HCT116 (cell line): ENCODE results near the gene IFT52. TPM values are rescaled to one million over a fixed set of nuclear protein-coding genes. Genes with fewer than 3 reads are reported as not detected.

Experiments
- ATAC-seq: fragments of 200-7000 bp; cut with Tn5 transposase; 2 replicates; pipeline ENCODE4 v1.9.1; 2020; ENCODE audit warnings: mild to moderate bottlenecking, moderate library complexity
- BruUV-seq: library from RNA; stranded (reverse); fragments of 400-500 nt; replicated peaks from 2 replicates; lab custom pipeline; 2021; lab: Mats Ljungman, UMichigan
- CTCF ChIA-PET: fragments of 300-600 bp; sonication (Branson Sonifier 250); formaldehyde crosslinking; loops from one replicate; lab custom pipeline; 2021; ENCODE audit warnings: antibody characterized with exemption; lab: Charles Lee
- POLR2A ChIA-PET: fragments of 300-600, 350-600 bp; sonication (Branson Sonifier 250); formaldehyde crosslinking; loops from one replicate; lab custom pipeline; 2021; ENCODE audit warnings: antibody characterized with exemption; lab: Charles Lee
- RAD21 ChIA-PET, 2 experiments: fragments of 300-600 bp; sonication (Branson Sonifier 250); formaldehyde crosslinking; loops; one replicate each; lab custom pipeline; 2023; ENCODE audit warnings: low total read pairs in 2 of 2; ENCODE audit not compliant: uncharacterized antibody in 2 of 2, unreplicated experiment in 2 of 2, low non-redundant PET in 1 of 2; lab: Charles Lee
- DNase-seq: peaks from one replicate; pipeline ENCODE4 v3.0.0-alpha.2; 2010; ENCODE audit warnings: low read depth, low spot score
- H2AFZ ChIP-seq: fragments of 200-600 bp; shearing (Covaris generic), sonication (generic); 2 replicates; pipeline ENCODE4 v1.6.1; 2017; ENCODE audit warnings: low read depth, mixed run types, mixed read lengths, antibody characterized with exemption, low read length; ENCODE audit not compliant: poor library complexity, severe bottlenecking
- H3K27ac ChIP-seq: 2 replicates; pipeline ENCODE4 v1.5.1; 2012; ENCODE audit warnings: low read depth, low read length
- H3K27me3 ChIP-seq: fragments of 200-600 bp; sonication (generic); 2 replicates; pipeline ENCODE4 v1.6.1; 2016; ENCODE audit warnings: mixed run types, low read length, mixed read lengths; ENCODE audit not compliant: insufficient read depth
- H3K36me3 ChIP-seq, 2 experiments: fragments of 200-500 bp in 1 of 2; fragments of 200-600 bp in 1 of 2; sonication (Bioruptor generic) in 1 of 2; sonication (generic) in 1 of 2; 2 replicates each; pipeline versions ENCODE4 v1.5.1 to v1.6.1; 2014 to 2016; ENCODE audit warnings: low read length in 2 of 2, inconsistent platforms in 1 of 2, mixed read lengths in 1 of 2, mixed run types in 1 of 2; ENCODE audit not compliant: insufficient read depth in 2 of 2, control insufficient read depth in 1 of 2
- H3K4me1 ChIP-seq, 2 experiments: fragments of 200-600 bp in 1 of 2; sonication (generic) in 1 of 2; 2 replicates each; pipeline versions ENCODE4 v1.5.1 to v1.6.1; 2012 to 2017; ENCODE audit warnings: low read length in 2 of 2, inconsistent platforms in 1 of 2, mild to moderate bottlenecking in 1 of 2, mixed read lengths in 1 of 2, mixed run types in 1 of 2, moderate library complexity in 1 of 2; ENCODE audit not compliant: insufficient read depth in 2 of 2, control insufficient read depth in 1 of 2
- H3K4me2 ChIP-seq: fragments of 200-600 bp; sonication (generic); 2 replicates; pipeline ENCODE4 v1.6.1; 2017; ENCODE audit warnings: mixed run types, low read length, mixed read lengths
- H3K4me3 ChIP-seq, 2 experiments: fragments of 200-600 bp in 1 of 2; sonication (generic) in 1 of 2; replicated peaks in 1 of 2; 2 replicates each; pipeline ENCODE4 v1.5.1; 2011 to 2016; ENCODE audit warnings: low read length in 2 of 2, control low read depth in 1 of 2, low read depth in 1 of 2, mild to moderate bottlenecking in 1 of 2, mixed read lengths in 1 of 2, mixed run types in 1 of 2
- H3K79me2 ChIP-seq: fragments of 200-600 bp; sonication (generic); 2 replicates; pipeline ENCODE4 v1.6.1; 2017; ENCODE audit warnings: mild to moderate bottlenecking, mixed run types, low read length, moderate library complexity, mixed read lengths; ENCODE audit not compliant: insufficient read depth
- H3K9ac ChIP-seq: fragments of 200-600 bp; sonication (generic); 2 replicates; pipeline ENCODE4 v1.6.1; 2016; ENCODE audit warnings: low read length, mixed read lengths
- H3K9me2 ChIP-seq: fragments of 200-600 bp; sonication (generic), shearing (Covaris generic); 2 replicates; pipeline ENCODE4 v1.6.1; 2017; ENCODE audit warnings: mixed run types, mild to moderate bottlenecking, moderate library complexity; ENCODE audit not compliant: insufficient read depth
- H3K9me3 ChIP-seq, 2 experiments: fragments of 200-500 bp in 1 of 2; fragments of 200-600 bp in 1 of 2; sonication (Bioruptor generic) in 1 of 2; sonication (generic) in 1 of 2; 2 replicates each; pipeline ENCODE4 v1.6.1; 2014 to 2017; ENCODE audit warnings: low read length in 2 of 2, mixed read lengths in 2 of 2, inconsistent platforms in 1 of 2, low read depth in 1 of 2, mild to moderate bottlenecking in 1 of 2, mixed run types in 1 of 2, moderate library complexity in 1 of 2; ENCODE audit not compliant: control insufficient read depth in 1 of 2, insufficient read depth in 1 of 2
- H4K20me1 ChIP-seq: fragments of 200-600 bp; sonication (generic), shearing (Covaris generic); 2 replicates; pipeline ENCODE4 v1.6.1; 2017; ENCODE audit warnings: mixed run types, mild to moderate bottlenecking, moderate library complexity; ENCODE audit not compliant: insufficient read depth
- FOSL1 ChIP-seq: IDR thresholded peaks from 2 replicates; pipeline ENCODE4 v1.6.1; 2012; ENCODE audit warnings: low read depth
- MAX ChIP-seq: IDR thresholded peaks from 2 replicates; pipeline ENCODE4 v1.6.1; 2012
- POLR2AphosphoS5 ChIP-seq: IDR thresholded peaks from 2 replicates; pipeline ENCODE4 v1.6.1; 2011; ENCODE audit warnings: mild to moderate bottlenecking, low read depth, low read length, moderate library complexity
- SIN3A ChIP-seq: IDR thresholded peaks from 2 replicates; pipeline ENCODE4 v1.6.1; 2012; ENCODE audit warnings: low read depth
- ZFX ChIP-seq: fragments of 450-650 bp; IDR thresholded peaks from 2 replicates; pipeline ENCODE4 v1.6.1; 2017
- ZNF274 ChIP-seq: fragments of 200-500 bp; sonication (Bioruptor generic); IDR thresholded peaks from 2 replicates; pipeline ENCODE4 v1.6.1; 2014; ENCODE audit warnings: mild to moderate bottlenecking, low read depth, low read length, inconsistent platforms
- intact Hi-C: fragments of 100-400 bp; cut with micrococcal nuclease; formaldehyde crosslinking; loops from 2 replicates; pipeline ENCODE4 v1.10.0; 2022
- total RNA-seq: library from RNA; stranded (reverse); gene quantifications from one replicate; pipeline ENCODE4 v1.2.1, GENCODE V29; 2021; ENCODE audit not compliant: unreplicated experiment

IFT52 gene
- total RNA-seq, 1 experiment from 2014 or later: 29.0 TPM

GRCh38 chr20:43665466-43666176, 74.9 kb downstream of the IFT52 start:
- CTCF ChIA-PET: no interaction called here
- H3K9me3 ChIP-seq: no peaks in the 10 kb centered on the region
- no peak for DNase-seq
- intact Hi-C loops: no loop called here
- no peaks in the 10 kb centered on the region for H3K9me2 ChIP-seq
- H3K4me2 ChIP-seq: no peak overlapping the region
- no peak overlapping the region for H2AFZ ChIP-seq
- H3K27me3 ChIP-seq: no peaks in the 10 kb centered on the region
- H3K4me3 ChIP-seq: no peak overlapping the region
- H3K79me2 ChIP-seq: peaks cover 35% of the 10 kb centered on the region
- H3K9ac ChIP-seq: no peak overlapping the region
- no peaks in the 10 kb centered on the region for H4K20me1 ChIP-seq
- H3K4me1 ChIP-seq: peaks cover 21 to 38% of the 10 kb centered on the region in 2 experiments; a peak in 3 of 4 replicates
- no peak overlapping the region for H3K27ac ChIP-seq
- TF ChIP-seq FOSL1 (no peak), ZNF274 (no peak)
- POLR2A ChIA-PET: no interaction called here
- RAD21 ChIA-PET: no interaction called here
- peaks cover 0 to 7% of the 10 kb centered on the region in 2 experiments; a peak in 1 of 4 replicates for H3K36me3 ChIP-seq
- no TSS peak for BruUV-seq
- no peak for ATAC-seq

GRCh38 chr20:43666376-43667328, 75.9 kb downstream of the IFT52 start, which contains the start of gene MYBL2:
MYBL2 (plus strand) TSS chr20:43667114; CDS start chr20:43667284, 170 bp downstream.
- ChIA-PET RAD21 (no interaction called here), POLR2A (no interaction called here), CTCF (no interaction called here)
- peaks cover 39% of the 10 kb centered on the region for H3K79me2 ChIP-seq
- no peaks in the 10 kb centered on the region for H3K9me2 ChIP-seq
- no peaks in the 10 kb centered on the region for H3K27me3 ChIP-seq
- intact Hi-C loops: no loop called here
- H3K4me3 ChIP-seq: peak within 1 kb of the TSS; percentile 78 to 88
- H3K9ac ChIP-seq: peak within 1 kb of the TSS; percentile 90
- H3K4me2 ChIP-seq: peak within 1 kb of the TSS; percentile 96
- H4K20me1 ChIP-seq: no peaks in the 10 kb centered on the region
- ATAC-seq: peak; percentile 89
- peak within 1 kb of the TSS; percentile 61 for H2AFZ ChIP-seq
- H3K9me3 ChIP-seq: no peaks in the 10 kb centered on the region
- no TSS peak for BruUV-seq
- TF ChIP-seq ZFX (no peak), SIN3A (peak; percentile 79), POLR2AphosphoS5 (peak; percentile 65), MAX (peak; percentile 81)
- TF ChIP-seq, all 23 proteins: peak for 3
- H3K27ac ChIP-seq: peak within 1 kb of the TSS; percentile 51; the same call in 1 of the 2 replicates
- peaks cover 0 to 7% of the 10 kb centered on the region in 2 experiments; a peak in 1 of 4 replicates for H3K36me3 ChIP-seq
- peaks cover 21 to 41% of the 10 kb centered on the region in 2 experiments; a peak in 3 of 4 replicates for H3K4me1 ChIP-seq
- DNase-seq: peak; percentile 18
